HG03342 (cell line): ENCODE measurements around the gene CCDC177.

Source experiments
- ATAC-seq: cut with Tn5 transposase; IDR thresholded peaks from one replicate; pipeline ENCODE4 v1.9.1; 2021; ENCODE audit warnings: mild to moderate bottlenecking, moderate library complexity; ENCODE audit not compliant: unreplicated experiment

The CCDC177 gene

DNA sequence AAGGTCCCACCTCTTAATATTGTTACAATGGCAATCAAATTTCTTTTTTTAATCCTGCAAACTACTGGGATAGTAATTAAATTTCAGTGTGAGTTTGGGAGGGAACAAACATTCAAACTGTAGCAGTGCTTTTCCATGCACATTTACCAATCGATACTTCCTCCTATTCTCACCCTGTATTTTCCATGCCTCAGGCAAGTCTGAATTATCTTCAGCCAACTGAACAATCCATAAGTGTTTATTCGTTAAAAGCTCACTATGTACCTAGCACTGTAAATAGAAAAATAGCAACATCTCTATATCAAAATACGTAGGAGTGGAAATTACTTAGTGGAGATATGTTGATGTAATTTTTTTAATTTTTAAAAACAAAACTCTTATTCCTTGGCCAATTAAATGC lies 43.5 kb downstream of the CCDC177 start:
- ATAC-seq, result no peak

DNA sequence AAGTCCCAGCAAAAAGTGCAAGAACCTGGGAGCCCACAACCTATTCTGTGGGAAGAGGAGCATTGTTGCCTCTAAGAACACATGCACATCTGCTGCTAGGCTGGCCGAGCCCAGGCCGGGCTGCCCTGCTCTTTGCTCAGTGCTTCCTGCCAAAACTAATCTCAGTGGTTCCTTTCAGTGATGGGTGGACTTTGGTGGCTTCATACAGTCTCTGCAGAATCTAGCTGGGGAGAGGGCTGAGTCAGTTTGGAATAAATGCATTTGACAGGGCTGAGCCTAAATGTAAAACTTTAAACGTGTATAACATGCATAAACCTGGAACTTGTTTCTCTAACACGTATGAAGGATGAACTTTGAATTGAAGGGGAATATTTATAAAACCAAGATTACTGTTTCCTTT lies 44.6 kb downstream of the CCDC177 start:
- no peak for ATAC-seq

DNA sequence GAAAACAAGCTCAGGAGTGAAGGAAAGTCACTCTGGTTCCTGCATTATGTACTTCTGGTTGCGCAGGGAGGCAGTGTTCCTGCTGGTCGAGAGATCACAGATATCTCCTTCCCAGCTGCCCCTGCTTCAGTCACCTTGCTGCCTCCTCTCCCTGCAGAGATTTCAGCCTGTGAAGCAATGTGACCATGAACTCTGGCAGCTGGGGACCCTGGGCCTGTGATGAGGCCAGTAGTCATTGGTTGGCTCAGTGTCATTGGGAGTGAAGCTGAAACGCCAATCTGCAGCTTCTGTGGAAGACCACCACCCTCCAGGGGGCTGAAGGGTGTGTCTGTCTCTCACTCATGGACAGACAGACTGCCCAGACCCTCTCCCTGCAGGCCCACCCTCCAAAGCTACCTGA lies 45.1 kb downstream of the CCDC177 start:
- ATAC-seq, result no peak

DNA sequence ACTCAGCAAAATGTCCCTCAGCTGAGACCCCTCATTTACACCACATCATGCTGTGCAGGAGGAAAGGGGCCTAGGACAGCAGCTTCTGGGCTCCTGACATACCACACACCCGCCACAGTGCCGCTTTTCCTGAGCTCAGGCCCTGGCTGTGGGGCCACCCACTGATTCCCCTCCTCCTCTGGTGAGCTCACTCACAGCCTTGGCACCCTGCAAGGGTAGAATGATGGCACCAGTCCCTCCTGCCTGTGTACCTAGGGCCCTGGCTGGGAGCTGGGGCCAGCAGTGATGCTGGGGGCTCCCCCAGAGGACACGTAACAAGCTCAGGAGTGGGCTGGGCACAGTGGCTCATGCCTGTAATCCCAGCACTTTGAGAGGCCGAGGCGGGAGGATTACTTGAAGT lies 45.7 kb downstream of the CCDC177 start:
- no peak for ATAC-seq

DNA sequence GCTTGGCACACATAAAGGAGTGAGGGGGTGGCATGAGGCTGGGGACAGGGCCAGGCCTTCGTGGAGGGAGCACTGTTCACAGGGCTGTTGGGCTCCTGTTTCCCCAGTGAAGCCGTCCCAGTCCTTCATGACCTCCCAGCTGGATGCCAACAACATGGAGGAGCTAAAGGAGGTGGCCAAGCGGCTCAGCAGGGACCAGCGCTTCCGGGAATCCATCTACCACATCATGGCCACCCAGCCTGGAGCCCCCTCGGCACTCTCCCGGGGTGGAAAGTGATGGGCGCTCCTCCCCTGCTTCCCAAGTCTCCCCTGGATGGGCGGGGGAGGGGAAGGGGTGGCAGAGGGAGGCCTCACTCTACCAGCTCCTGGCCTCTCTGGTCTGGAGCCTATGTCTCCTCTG lies 46.5 kb downstream of the CCDC177 start:
- no peak for ATAC-seq

DNA sequence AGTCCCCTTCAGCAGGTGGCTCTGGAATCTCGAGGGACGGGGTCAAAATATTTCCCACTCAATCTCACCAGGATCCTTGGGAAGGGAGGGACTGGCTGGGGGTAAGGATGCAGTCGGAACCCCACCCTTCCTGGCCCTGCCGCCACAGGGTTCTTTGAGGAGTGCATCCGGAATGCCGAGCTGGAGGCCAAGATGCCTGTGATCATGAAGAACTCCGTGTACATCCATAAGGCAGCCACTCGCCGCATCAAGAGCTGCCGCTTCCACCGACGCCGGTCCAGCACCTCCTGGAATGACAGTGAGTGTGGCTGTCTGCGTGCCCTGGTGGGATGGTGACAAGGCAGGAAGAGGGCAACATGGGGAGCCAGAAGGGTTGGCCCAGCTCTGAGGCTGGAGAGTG lies 47.0 kb downstream of the CCDC177 start:
- ATAC-seq, result no peak

DNA sequence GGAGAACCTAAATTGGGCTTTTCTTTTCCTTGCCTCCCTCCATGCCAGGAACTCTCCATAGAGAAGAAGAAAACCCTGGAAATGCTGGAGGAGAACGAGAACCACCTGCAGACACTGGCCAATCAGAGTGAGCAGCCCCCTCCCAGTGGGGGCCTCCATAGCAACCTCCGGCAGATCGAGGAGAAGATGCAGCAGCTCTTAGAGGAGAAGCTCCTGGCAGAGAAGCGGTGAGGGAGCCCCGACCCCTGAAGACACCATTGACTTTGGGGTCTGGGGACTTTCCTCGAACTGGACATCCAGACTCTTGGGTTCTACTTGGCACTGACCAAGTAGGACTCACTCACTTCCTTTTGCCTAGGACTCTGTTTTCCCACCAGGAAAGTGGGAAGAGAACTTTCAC lies 48.8 kb downstream of the CCDC177 start:
- ATAC-seq, result no peak

DNA sequence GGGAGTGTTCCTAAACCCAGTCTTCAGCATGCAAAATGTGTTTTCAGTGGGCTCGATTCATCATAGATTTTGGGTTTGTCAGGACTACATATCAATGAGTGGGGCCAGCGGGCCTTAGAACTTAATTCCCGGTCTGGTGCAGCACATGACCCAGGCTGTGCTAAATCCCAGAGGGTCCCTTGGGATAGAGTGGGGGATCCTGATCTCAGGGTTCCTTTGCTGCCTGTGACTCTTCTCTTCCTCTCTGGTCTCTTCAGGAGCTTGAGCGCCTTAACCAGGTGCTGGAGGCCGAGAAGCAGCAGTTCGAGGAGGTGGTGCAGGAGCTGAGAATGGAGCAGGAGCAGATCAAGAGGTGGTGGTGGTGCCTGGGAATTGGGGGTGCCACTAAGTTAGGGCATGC lies 52.6 kb downstream of the CCDC177 start:
- no peak for ATAC-seq
